Bronchial epithelial cell (primary cell): ENCODE data around the gene SLF1. TPM values are rescaled to one million over a fixed set of nuclear protein-coding genes. Genes with fewer than 3 reads are reported as not detected.

Source experiments
- DNase-seq: peaks from one replicate; pipeline ENCODE4 v3.0.0-alpha.2; 2010; ENCODE audit warnings: low read depth
- FAIRE-seq: peaks from 2 replicates; lab custom pipeline; 2011; peaks lifted over from hg19 to GRCh38; lab: Jason Lieb, UNC
- H3K27me3 ChIP-seq: 2 replicates; pipeline ENCODE4 v1.5.1; 2011; ENCODE audit warnings: low read length; ENCODE audit not compliant: control insufficient read depth, insufficient read depth
- H3K36me3 ChIP-seq: 2 replicates; pipeline ENCODE4 v1.5.1; 2011; ENCODE audit warnings: low read length; ENCODE audit not compliant: control insufficient read depth, insufficient read depth
- H3K4me3 ChIP-seq: 2 replicates; pipeline ENCODE4 v1.5.1; 2011; ENCODE audit warnings: mild to moderate bottlenecking, low read depth, low read length, control low read depth
- total RNA-seq: library from RNA; depleted of rRNA; stranded (reverse); fragments of >200 nt; gene quantifications from 2 replicates; pipeline ENCODE4 v1.2.1, GENCODE V29; 2014
- TF ChIP-seq, protein P1 (sequence below): IDR thresholded peaks from 2 replicates; pipeline ENCODE4 v1.5.1; 2011; ENCODE audit warnings: mild to moderate bottlenecking, moderate library complexity, low read length, control low read depth, inconsistent platforms; ENCODE audit not compliant: insufficient read depth, severe bottlenecking

Gene SLF1
- total RNA-seq, 1 donor from 2014 or later: 2.9 TPM

DNA sequence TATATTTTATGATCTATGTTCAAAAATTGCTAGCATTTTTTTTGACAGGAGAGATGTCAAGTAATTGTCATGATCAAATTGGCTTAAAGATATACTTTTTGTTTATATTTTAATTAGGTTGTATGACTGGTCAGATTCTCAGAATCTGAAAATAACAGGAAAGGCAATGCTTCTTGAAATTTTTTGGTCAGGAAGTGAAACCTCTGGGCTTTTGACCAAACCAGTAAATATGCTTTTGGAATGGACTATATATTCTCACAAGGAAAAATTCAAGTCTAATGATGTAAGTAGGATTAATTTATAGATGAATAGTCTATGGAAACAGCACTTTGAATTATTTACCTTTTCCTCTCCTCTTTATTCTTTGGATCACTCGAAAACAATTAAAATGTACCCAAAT, 52.3 kb downstream of the SLF1 start:
- no peak overlapping the region for H3K4me3 ChIP-seq
- TF ChIP-seq, protein P1, sequence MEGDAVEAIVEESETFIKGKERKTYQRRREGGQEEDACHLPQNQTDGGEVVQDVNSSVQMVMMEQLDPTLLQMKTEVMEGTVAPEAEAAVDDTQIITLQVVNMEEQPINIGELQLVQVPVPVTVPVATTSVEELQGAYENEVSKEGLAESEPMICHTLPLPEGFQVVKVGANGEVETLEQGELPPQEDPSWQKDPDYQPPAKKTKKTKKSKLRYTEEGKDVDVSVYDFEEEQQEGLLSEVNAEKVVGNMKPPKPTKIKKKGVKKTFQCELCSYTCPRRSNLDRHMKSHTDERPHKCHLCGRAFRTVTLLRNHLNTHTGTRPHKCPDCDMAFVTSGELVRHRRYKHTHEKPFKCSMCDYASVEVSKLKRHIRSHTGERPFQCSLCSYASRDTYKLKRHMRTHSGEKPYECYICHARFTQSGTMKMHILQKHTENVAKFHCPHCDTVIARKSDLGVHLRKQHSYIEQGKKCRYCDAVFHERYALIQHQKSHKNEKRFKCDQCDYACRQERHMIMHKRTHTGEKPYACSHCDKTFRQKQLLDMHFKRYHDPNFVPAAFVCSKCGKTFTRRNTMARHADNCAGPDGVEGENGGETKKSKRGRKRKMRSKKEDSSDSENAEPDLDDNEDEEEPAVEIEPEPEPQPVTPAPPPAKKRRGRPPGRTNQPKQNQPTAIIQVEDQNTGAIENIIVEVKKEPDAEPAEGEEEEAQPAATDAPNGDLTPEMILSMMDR: no peak
- H3K27me3 ChIP-seq: no peaks in the 10 kb centered on the region
- DNase-seq (no peak), FAIRE-seq (no peak)
- H3K36me3 ChIP-seq: no peaks in the 10 kb centered on the region

DNA sequence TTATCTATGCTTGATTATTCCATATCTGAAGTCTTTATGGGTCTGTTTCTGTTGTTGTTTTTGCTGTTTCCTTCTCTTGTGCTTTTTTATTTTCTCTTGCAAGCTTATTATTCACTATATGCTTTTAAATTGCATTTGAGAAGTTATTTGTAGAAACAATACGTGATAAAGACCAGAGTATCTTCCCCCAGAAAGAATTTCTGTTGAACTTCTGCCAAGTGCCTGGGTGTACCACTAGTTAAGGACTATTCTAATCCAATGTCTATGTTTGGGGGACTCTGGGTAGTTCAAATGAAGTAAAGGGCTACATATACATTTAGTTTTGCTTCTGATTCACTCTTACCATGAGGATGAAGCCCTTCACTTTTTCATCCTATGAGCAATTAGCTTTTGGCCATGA, 54.3 kb downstream of the SLF1 start:
- H3K27me3 ChIP-seq: no peaks in the 10 kb centered on the region
- DNase-seq (no peak), FAIRE-seq (no peak)
- TF ChIP-seq, protein P1: no peak
- H3K4me3 ChIP-seq: no peak overlapping the region
- H3K36me3 ChIP-seq: peaks cover 1% of the 10 kb centered on the region

- peak; percentile 48 for DNase-seq
- FAIRE-seq: no peak
Measured at GRCh38 chr5:94674490-94675382, 56.3 kb downstream of the SLF1 start.

DNA sequence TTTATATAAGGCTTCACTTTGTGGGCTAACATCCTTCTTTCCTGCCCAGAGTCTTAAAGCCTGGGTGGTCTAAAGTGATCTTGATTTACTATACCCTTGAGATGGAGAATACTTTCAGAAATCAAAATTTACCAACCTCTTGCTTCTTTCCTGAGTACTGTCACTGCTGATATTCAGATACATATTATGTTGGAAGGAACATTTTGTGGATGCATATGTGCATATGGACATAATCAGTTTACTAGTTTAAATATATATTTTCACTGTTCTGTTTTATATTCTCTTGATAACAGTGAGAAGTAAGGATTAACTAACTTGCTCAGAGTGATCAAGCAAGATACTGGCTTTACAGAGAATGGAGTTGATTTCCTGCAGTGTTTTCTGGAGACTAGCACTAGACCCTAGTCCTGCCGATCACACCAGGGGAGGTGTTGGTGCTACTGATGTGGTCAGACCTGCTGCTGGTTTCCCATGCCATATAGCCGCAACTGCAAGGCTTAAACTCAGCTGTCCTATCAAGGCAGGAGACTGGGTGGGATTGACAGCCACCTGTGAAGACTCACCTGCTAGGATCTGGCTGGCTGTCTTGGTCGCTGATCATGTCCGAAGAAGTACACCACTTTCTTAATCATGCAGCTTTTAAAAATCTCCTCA, 57.6 kb downstream of the SLF1 start:
- FAIRE-seq (no peak), DNase-seq (no peak)
- H3K27me3 ChIP-seq: no peaks in the 10 kb centered on the region
- peaks cover 1% of the 10 kb centered on the region for H3K36me3 ChIP-seq
- TF ChIP-seq, protein P1: no peak
- no peak overlapping the region for H3K4me3 ChIP-seq

More at GRCh38 chr5:94674490-94675382, 56.3 kb downstream of the SLF1 start:
- no peak overlapping the region for H3K4me3 ChIP-seq
- H3K27me3 ChIP-seq: no peaks in the 10 kb centered on the region
- peaks cover 1% of the 10 kb centered on the region for H3K36me3 ChIP-seq
- TF ChIP-seq, protein P1: no peak

DNA sequence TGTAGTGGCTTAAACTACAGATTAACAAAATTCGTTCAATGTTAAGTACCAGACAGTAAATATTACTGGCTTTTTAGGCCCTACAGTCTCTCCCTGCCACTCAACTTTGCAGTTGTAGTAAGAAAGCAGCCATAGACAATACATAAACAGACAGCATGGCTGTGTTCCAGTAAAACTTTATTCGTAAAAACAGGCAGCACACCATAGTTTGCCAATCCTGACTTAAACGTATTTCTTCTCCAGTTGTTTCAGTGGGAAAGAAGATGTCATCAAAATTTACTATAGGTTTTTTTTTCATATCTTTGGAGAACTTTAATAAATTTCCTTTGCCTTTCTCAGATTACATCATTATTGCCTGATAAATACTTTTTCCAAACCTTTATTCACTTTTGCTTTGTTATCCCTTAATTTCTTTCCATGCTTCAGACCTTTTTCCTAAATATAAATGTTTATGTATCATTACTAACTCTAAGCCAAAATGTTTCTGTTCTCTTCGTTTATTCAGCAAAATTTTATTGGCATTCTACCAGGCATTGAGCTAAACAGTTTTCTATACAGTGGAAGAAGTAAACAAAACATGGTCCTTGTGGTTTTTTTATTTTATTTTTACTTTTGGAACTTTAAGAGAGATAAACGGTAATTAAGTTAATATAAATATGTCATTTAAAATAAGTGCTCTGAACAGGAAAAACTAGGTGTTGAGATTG, 64.5 kb downstream of the SLF1 start:
- Histone ChIP-seq H3K36me3 (no peaks in the 10 kb centered on the region), H3K27me3 (no peaks in the 10 kb centered on the region), H3K4me3 (no peak overlapping the region)
- TF ChIP-seq, protein P1: no peak
- FAIRE-seq: no peak
- no peak for DNase-seq
